ENCODE measurements around the gene SLC4A5. TPM values are rescaled to one million over a fixed set of nuclear protein-coding genes. Genes with fewer than 3 reads are reported as not detected.

The SLC4A5 gene
- total RNA-seq, 1 donor from 2014 or later, result 4.4 TPM

DNA sequence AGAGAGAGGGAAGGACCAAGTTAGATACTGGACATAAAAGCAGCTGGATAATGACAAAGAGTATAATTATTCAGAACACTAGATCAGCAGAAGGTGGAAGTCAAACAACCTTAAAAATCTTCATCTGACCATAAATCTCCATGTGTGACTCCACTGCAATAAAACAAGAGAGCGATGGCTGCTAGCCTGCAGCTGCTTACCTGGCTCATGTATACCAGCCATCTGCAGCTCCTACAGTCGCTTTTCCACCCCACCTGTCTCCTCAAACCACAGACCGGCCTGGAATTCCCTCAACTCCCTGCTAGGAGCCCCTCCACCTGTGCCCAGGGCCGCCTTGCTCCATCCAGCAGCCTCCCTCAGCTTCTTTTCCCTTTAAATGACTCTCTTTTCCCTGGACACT, 64.5 kb downstream of the SLC4A5 start:
- no peaks in the 10 kb centered on the region for H3K36me3 ChIP-seq

DNA sequence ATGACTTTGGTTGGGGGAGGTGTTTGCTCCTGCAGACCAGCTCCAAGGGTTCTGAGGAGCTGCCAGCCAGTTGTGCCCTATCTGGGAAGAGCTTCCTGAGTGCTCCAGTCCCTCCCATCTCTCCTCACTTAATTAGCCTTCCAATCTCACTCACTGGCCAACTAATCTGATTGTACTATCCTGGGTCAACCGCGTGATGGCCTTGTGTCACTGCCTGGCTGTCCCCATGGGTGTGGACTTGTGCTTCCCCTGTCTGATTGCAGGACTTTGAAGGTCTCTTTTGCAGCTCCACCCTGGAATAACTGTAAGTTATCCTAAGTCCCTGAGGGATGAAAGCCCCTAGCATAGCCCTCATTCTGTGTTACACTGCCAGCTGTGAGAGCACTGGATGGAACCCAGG, 65.0 kb downstream of the SLC4A5 start:
- TF ChIP-seq POLR2AphosphoS5 (IDR thresholded peaks at IDR 0.05; ENCODE audit: insufficient read depth in 1 of 2, low read depth in 1 of 2) (no peak), POLR2A (IDR thresholded peaks at IDR 0.05) (no peak)
- TF ChIP-seq, protein P1, sequence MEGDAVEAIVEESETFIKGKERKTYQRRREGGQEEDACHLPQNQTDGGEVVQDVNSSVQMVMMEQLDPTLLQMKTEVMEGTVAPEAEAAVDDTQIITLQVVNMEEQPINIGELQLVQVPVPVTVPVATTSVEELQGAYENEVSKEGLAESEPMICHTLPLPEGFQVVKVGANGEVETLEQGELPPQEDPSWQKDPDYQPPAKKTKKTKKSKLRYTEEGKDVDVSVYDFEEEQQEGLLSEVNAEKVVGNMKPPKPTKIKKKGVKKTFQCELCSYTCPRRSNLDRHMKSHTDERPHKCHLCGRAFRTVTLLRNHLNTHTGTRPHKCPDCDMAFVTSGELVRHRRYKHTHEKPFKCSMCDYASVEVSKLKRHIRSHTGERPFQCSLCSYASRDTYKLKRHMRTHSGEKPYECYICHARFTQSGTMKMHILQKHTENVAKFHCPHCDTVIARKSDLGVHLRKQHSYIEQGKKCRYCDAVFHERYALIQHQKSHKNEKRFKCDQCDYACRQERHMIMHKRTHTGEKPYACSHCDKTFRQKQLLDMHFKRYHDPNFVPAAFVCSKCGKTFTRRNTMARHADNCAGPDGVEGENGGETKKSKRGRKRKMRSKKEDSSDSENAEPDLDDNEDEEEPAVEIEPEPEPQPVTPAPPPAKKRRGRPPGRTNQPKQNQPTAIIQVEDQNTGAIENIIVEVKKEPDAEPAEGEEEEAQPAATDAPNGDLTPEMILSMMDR (IDR thresholded peaks at IDR 0.05), result no peak

More for the DNA sequence above, 64.5 kb downstream of the SLC4A5 start:
- H3K27ac ChIP-seq, result no peak overlapping the region
- no peak for DNase-seq (ENCODE audit: extremely low spot score in 2 of 2)
- no peaks in the 10 kb centered on the region for H3K27me3 ChIP-seq
- H3K9me3 ChIP-seq, result no peaks in the 10 kb centered on the region
- TF ChIP-seq POLR2AphosphoS5 (IDR thresholded peaks at IDR 0.05; ENCODE audit: insufficient read depth in 1 of 2, low read depth in 1 of 2) (no peak), POLR2A (IDR thresholded peaks at IDR 0.05) (no peak)
- TF ChIP-seq, protein P1 (IDR thresholded peaks at IDR 0.05), result no peak
- no peak overlapping the region for H3K4me3 ChIP-seq
- no peaks in the 10 kb centered on the region for H3K4me1 ChIP-seq
- intact Hi-C loops (cut with DNase I), result no loop called here

DNA sequence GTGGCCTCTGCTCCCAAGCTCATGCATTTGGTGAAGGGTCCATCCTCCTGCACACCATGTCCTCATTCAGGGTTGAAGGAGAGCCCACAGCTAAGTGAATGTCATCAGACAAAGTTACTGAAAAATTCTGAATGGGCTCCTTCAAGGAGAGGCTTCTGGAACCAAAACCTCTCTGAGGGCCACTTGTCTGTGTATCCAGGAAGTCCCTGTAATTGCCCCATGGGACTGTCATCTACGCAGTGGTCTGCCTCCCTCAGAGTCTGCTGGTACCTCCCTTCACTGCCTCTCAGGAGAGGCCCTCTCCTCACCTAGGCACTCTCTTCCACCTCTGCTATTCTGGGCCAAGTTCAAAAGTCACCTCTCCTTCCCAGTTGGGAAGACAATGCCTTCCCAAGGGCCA, 68.0 kb downstream of the SLC4A5 start:
- intact Hi-C loops (cut with DNase I), result no loop called here

More for the DNA sequence above, 65.0 kb downstream of the SLC4A5 start:
- Histone ChIP-seq H3K27ac (no peak overlapping the region), H3K9me3 (no peaks in the 10 kb centered on the region), H3K36me3 (no peaks in the 10 kb centered on the region), H3K4me3 (no peak overlapping the region), H3K27me3 (no peaks in the 10 kb centered on the region), H3K4me1 (no peaks in the 10 kb centered on the region)
- intact Hi-C loops (cut with DNase I), result no loop called here
- DNase-seq (ENCODE audit: extremely low spot score in 2 of 2), result no peak

DNA sequence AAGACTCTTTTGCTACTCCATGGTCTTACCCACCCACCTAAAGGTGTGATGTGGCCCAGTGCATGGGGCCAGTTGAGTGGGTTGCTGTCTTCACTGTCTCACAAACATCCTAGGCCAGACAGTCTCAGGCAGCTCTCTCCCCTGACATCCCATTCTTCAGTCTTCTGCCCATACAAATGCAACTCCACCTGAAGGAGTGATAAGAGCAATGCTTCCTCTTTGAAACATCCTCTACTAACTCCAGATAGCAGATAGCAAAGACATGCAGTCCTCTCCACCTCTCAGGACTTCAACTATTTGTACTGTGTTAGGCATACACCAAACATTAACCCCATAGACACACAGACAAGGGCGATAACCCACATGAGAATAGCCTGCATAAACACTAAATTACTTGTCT, 73.5 kb downstream of the SLC4A5 start:
- H3K27me3 ChIP-seq, result no peaks in the 10 kb centered on the region
- H3K27ac ChIP-seq, result no peak overlapping the region
- TF ChIP-seq POLR2A (IDR thresholded peaks at IDR 0.05), result no peak
- TF ChIP-seq, protein P1 (IDR thresholded peaks at IDR 0.05), result no peak
- no peak for TF ChIP-seq POLR2AphosphoS5 (IDR thresholded peaks at IDR 0.05; ENCODE audit: insufficient read depth in 1 of 2, low read depth in 1 of 2)
- intact Hi-C loops (cut with DNase I), result no loop called here
- H3K9me3 ChIP-seq, result no peaks in the 10 kb centered on the region
- no peaks in the 10 kb centered on the region for H3K4me1 ChIP-seq
- DNase-seq (ENCODE audit: extremely low spot score in 2 of 2), result no peak
- H3K4me3 ChIP-seq, result no peak overlapping the region
- H3K36me3 ChIP-seq, result no peaks in the 10 kb centered on the region

More for the DNA sequence above, 68.0 kb downstream of the SLC4A5 start:
- no peaks in the 10 kb centered on the region for H3K4me1 ChIP-seq
- H3K9me3 ChIP-seq, result no peaks in the 10 kb centered on the region
- TF ChIP-seq, protein P1 (IDR thresholded peaks at IDR 0.05), result no peak
- DNase-seq (ENCODE audit: extremely low spot score in 2 of 2), result no peak
- no peaks in the 10 kb centered on the region for H3K36me3 ChIP-seq
- no peak overlapping the region for H3K4me3 ChIP-seq
- H3K27me3 ChIP-seq, result no peaks in the 10 kb centered on the region
- no peak overlapping the region for H3K27ac ChIP-seq

DNA sequence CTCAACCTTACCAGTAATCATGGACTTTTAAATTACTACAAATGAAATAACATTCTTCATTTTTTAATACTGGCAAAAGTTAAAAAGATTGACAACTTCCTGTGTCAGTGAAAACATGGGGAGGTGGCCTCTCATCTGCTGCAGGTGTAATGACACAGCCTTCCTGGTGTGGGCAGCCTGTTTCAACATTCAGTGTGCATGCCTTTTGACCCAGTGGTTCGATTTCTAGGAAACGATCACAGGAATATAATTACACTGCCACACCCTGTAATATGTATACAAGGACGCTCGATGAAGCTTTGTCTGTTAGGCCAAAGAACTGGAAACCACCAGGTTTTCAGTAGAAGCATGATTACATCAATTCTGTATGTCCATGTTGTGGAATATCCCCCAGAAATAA, 76.1 kb downstream of the SLC4A5 start:
- no peak overlapping the region for H3K27ac ChIP-seq
- no peaks in the 10 kb centered on the region for H3K4me1 ChIP-seq
- intact Hi-C loops (cut with DNase I), result no loop called here
- DNase-seq (ENCODE audit: extremely low spot score in 2 of 2), result no peak
- TF ChIP-seq, protein P1 (IDR thresholded peaks at IDR 0.05), result no peak
- no peak for TF ChIP-seq POLR2AphosphoS5 (IDR thresholded peaks at IDR 0.05; ENCODE audit: insufficient read depth in 1 of 2, low read depth in 1 of 2)
- TF ChIP-seq POLR2A (IDR thresholded peaks at IDR 0.05), result no peak
- H3K27me3 ChIP-seq, result no peaks in the 10 kb centered on the region
- H3K36me3 ChIP-seq, result no peaks in the 10 kb centered on the region
- H3K9me3 ChIP-seq, result no peaks in the 10 kb centered on the region
- no peak overlapping the region for H3K4me3 ChIP-seq
